Stimulated activated CD4-positive, alpha-beta T cell treated with anti-CD3 and anti-CD28 coated beads, Interleukin-2, amount 100 ng/mL, for 4 hours (primary cell): ENCODE results near the gene BAIAP2.

Experiments used
- DNase-seq: peaks from one replicate; pipeline ENCODE4 v3.0.0-alpha.2; 2020; ENCODE audit warnings: low read depth

The BAIAP2 gene

GRCh38 chr17:81034779-81035520, at the start of gene BAIAP2:
BAIAP2 (plus strand) TSS chr17:81035151; CDS start chr17:81035255, 104 bp downstream.
- peak; percentile 98 for DNase-seq

- no peak for DNase-seq
Observed at GRCh38 chr17:80986046-80986445, 48.9 kb upstream of the BAIAP2 start.

GRCh38 chr17:80986816-80987475, 48.0 kb upstream of the BAIAP2 start:
- DNase-seq, result no peak

- no peak for DNase-seq
Observed at GRCh38 chr17:80987941-80988461, 47.0 kb upstream of the BAIAP2 start.

- no peak for DNase-seq
Observed at GRCh38 chr17:80989586-80989913, 45.4 kb upstream of the BAIAP2 start.

GRCh38 chr17:80990921-80991644, 43.9 kb upstream of the BAIAP2 start:
- no peak for DNase-seq

GRCh38 chr17:80991645-80992076, 43.3 kb upstream of the BAIAP2 start, which contains the start of gene CHMP6:
CHMP6 (plus strand) TSS chr17:80991841; CDS start chr17:80991919, 78 bp downstream.
- DNase-seq, result peak; percentile 52

- DNase-seq, result no peak
Observed at GRCh38 chr17:80992077-80992947, 42.6 kb upstream of the BAIAP2 start.

GRCh38 chr17:80992948-80993624, 41.9 kb upstream of the BAIAP2 start:
- DNase-seq, result no peak

- no peak for DNase-seq
Observed at GRCh38 chr17:80995131-80995530, 39.8 kb upstream of the BAIAP2 start.

GRCh38 chr17:80996422-80997305, 38.3 kb upstream of the BAIAP2 start:
- no peak for DNase-seq

GRCh38 chr17:80997424-80998117, 37.4 kb upstream of the BAIAP2 start:
- DNase-seq, result no peak

GRCh38 chr17:80998118-80998747, 36.7 kb upstream of the BAIAP2 start:
- no peak for DNase-seq

GRCh38 chr17:80998748-80999535, 36.0 kb upstream of the BAIAP2 start:
- no peak for DNase-seq

GRCh38 chr17:80999536-81000333, 35.2 kb upstream of the BAIAP2 start:
- DNase-seq, result no peak

GRCh38 chr17:81000334-81000630, 34.7 kb upstream of the BAIAP2 start:
- no peak for DNase-seq

GRCh38 chr17:81000631-81001357, 34.2 kb upstream of the BAIAP2 start:
- no peak for DNase-seq
